ENCODE data around the gene UNC13B.
"Not testable (repeated sequence)": the region's sequence is repeated elsewhere in the genome, so short reads cannot be mapped to it uniquely, and the experiment has no call there.

DNA sequence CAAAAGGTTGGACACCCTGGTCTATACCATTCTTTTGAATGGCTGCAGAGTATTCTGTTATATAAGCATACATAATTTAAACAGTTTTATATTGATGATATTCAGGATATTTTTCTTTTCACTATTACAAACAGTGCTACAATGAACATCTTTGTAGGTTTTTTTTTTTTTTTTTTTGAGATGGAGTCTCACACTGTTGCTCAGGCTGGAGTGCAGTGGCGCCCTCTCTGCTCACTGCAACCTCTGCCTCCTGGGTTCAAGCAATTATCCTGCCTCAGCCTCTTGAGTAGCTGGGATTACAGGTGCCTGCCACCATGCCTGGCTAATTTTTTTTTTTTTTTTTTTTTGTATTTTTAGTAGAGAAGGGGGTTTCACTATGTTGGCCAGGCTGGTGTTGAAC is 5.6 kb downstream of the UNC13B start:
- TF ChIP-seq, protein P1, sequence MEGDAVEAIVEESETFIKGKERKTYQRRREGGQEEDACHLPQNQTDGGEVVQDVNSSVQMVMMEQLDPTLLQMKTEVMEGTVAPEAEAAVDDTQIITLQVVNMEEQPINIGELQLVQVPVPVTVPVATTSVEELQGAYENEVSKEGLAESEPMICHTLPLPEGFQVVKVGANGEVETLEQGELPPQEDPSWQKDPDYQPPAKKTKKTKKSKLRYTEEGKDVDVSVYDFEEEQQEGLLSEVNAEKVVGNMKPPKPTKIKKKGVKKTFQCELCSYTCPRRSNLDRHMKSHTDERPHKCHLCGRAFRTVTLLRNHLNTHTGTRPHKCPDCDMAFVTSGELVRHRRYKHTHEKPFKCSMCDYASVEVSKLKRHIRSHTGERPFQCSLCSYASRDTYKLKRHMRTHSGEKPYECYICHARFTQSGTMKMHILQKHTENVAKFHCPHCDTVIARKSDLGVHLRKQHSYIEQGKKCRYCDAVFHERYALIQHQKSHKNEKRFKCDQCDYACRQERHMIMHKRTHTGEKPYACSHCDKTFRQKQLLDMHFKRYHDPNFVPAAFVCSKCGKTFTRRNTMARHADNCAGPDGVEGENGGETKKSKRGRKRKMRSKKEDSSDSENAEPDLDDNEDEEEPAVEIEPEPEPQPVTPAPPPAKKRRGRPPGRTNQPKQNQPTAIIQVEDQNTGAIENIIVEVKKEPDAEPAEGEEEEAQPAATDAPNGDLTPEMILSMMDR (IDR thresholded peaks at IDR 0.05) = not testable (repeated sequence)
- TF ChIP-seq POLR2A, POLR2AphosphoS5 (IDR thresholded peaks at IDR 0.05): not testable (repeated sequence)

Measured in sigmoid colon (tissue), 4 donors.